Measurements from ENCODE around the gene GRAMD2A. TPM values are rescaled to one million over a fixed set of nuclear protein-coding genes. Genes with fewer than 3 reads are reported as not detected.
A peak's percentile ranks its signal among the peaks of the same experiment; 100 is the strongest.

GRAMD2A gene
- total RNA-seq, 1 donor from 2014 or later = 0.21 TPM

DNA sequence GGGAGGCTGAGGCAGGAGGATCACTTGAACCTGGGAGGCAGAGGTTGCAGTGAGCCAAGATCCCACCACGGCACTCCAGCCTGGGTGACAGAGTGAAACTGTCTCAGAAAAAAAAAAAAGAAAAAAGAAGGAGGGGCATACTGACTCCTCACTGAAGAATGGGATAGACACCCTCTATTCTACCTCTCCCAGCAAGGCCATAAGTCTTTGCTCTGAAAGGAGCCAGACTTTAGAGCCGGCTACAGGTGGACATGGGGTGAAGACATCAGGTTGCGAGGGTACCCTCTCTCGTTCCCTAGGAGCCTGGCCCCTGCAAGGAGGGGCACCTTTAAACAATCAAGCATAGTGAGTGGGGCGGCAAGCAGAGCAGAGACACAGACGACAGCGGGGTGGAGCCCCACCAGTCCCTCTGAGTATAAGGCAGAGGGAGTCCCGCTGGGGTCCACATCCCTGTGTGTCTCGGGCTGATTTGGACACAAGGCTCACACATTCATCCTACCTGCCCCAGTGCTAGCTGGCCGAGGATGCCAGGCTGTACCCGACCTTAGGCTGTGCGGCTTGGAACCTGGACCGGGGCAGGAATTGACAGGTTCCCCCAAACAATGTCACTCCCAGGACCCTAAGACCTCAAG lies 1.1 kb downstream of the GRAMD2A start:
- Mint-ChIP-seq H3K4me1 (ENCODE audit: low read depth) (peaks cover 25% of the 10 kb centered on the region), H3K27ac (no peak overlapping the region), H3K36me3 (ENCODE audit: low read depth) (peaks cover 31% of the 10 kb centered on the region), H3K9me3 (no peaks in the 10 kb centered on the region), H3K4me3 (peak overlapping the region; percentile 4), H3K27me3 (ENCODE audit: insufficient read depth) (peaks cover 19% of the 10 kb centered on the region)
- DNase-seq (ENCODE audit: low spot score) = no peak
- intact Hi-C loops (cut with micrococcal nuclease) = no loop called here

DNA sequence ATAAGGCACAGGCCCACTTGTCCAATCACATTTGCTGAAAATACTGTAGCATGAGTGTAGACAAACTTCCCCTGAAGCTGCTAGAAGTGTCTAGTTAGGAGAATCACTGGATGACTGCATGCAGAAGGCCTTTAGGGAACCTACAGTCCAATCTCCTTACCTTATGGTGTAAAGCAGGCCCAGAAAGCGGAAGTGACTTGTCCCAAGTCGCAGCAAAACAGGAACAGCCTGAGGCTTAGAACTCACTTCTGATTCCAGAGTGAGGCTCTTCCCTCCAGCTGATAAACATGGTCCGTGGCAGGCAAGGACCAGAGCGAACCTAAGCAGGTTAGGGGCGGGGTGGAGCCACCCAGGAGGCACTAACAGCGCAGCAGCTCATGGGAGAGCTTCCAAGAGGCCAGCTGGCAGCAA lies 2.5 kb downstream of the GRAMD2A start:
- intact Hi-C loops (cut with micrococcal nuclease) = no loop called here
- Mint-ChIP-seq H3K9me3 (no peaks in the 10 kb centered on the region), H3K27me3 (ENCODE audit: insufficient read depth) (peaks cover 26% of the 10 kb centered on the region), H3K36me3 (ENCODE audit: low read depth) (peaks cover 23% of the 10 kb centered on the region), H3K27ac (no peak overlapping the region), H3K4me3 (no peak overlapping the region), H3K4me1 (ENCODE audit: low read depth) (peaks cover 15% of the 10 kb centered on the region)
- no peak for DNase-seq (ENCODE audit: low spot score)

DNA sequence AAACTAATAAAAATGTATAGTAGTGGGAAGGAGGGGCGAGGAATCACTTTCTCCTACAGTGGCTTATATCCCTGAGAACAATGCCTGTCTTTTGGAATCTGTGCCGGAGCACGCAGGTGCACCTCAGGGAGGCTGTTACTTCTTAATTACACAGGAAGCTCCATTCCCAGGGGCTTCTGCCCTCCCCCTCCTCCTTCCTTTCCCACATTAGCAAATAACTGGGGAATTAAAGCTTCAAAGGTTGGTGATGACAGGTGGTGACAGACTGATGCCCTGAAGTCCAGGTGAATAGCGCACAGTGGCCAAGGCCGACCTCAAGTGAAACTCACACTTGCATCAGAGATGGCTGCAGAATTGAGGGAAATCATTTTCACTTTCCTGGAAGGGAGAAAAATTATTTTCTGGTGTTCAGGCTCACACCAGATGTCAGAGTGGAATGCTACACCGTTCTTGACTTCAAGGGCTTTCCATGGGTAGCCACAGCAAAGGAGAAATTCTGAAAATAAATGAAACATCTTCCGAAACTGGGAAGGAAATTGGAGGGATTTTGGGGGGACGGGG lies 3.7 kb downstream of the GRAMD2A start:
- H3K27ac Mint-ChIP-seq = no peak overlapping the region
- H3K4me3 Mint-ChIP-seq = no peak overlapping the region
- peaks cover 30% of the 10 kb centered on the region for H3K27me3 Mint-ChIP-seq (ENCODE audit: insufficient read depth)
- no peak for DNase-seq (ENCODE audit: low spot score)
- H3K4me1 Mint-ChIP-seq (ENCODE audit: low read depth) = peaks cover 3% of the 10 kb centered on the region
- no peaks in the 10 kb centered on the region for H3K9me3 Mint-ChIP-seq
- peaks cover 11% of the 10 kb centered on the region for H3K36me3 Mint-ChIP-seq (ENCODE audit: low read depth)
- intact Hi-C loops (cut with micrococcal nuclease) = no loop called here

DNA sequence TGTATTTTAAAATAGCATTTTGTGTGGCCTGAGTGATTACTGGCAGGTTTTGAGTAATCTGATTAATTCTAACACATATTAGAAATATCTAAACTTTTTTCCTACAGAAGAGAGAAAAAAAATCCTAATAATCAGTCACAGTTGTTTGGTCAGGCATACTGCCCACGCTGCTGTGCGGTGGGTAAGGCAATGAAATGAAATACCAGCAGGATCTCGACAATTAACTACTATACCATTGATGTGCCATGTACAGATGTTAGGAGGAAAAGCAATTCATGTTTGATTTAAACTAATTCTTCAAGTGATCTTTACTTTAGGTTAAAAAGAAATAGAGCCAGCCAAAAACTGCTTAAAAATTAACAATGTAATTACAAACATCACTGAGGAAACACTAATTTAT lies 5.2 kb downstream of the GRAMD2A start:
- H3K27me3 Mint-ChIP-seq (ENCODE audit: insufficient read depth) = peaks cover 37% of the 10 kb centered on the region
- intact Hi-C loops (cut with micrococcal nuclease) = no loop called here
- H3K27ac Mint-ChIP-seq = no peak overlapping the region
- no peaks in the 10 kb centered on the region for H3K9me3 Mint-ChIP-seq
- no peak for DNase-seq (ENCODE audit: low spot score)
- no peaks in the 10 kb centered on the region for H3K36me3 Mint-ChIP-seq (ENCODE audit: low read depth)
- no peak overlapping the region for H3K4me3 Mint-ChIP-seq
- no peaks in the 10 kb centered on the region for H3K4me1 Mint-ChIP-seq (ENCODE audit: low read depth)

DNA sequence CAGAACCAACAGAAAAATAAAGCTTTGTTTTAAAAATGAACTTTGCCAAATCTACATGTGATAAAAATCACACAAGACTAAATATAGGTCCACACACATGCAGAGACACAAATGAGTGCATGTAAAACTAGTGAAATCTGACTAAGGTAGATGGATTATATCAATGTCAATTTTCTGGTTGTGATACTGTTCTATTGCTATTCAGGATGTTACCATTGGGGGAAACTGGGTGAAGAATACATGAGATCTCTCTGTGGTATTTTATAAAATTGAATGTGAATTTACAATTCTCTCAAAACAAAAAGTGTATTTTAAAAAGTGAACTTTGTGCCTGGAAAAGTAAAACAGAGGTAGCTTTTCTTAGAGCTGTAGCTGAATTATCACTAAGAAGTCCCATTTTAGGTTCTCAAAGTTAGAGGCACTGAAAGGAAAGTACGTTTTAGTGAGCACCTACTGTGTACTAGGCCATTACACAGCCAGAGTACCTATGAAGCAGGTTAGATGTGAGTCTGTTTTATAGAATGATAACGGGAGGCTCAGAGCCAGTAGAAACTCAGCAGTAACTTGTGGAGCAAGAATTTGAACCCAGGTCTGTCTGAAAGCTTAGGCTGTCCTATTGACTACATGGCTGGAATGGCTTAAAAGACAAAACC lies 8.2 kb downstream of the GRAMD2A start:
- H3K36me3 Mint-ChIP-seq (ENCODE audit: low read depth) = no peaks in the 10 kb centered on the region
- H3K4me1 Mint-ChIP-seq (ENCODE audit: low read depth) = no peaks in the 10 kb centered on the region

DNA sequence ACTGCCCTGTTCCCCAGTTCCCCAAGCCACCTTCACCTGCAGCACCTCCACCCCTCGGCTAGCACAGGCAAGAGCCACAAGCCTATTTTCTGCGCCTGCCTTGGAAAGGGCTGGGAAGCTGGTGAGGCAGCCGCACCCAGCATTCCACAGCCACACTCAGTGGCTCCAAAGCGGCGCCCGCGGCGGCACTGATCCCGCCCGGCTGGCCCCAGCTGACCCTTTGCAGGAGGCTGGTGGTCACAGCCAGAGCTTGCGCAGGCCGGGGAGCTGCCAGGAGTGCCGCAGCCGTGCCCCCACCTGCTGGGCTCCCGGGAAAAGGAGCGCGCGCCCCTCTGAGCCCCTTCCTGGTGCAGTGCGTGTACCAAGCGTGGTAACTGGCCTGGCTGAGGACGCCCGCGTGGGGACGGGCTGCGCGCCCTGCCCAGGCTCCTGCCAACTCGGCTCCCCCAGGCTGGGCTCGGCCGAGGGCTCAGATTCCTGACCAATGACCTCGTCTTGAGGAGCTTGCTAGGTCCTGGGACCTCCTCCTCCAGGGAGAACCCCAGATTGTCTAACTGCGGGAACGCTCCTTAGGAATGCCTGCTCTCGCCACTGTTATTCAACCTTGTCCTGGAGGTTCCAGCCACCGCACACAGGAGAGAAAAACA lies 13.3 kb downstream of the GRAMD2A start:
- no peaks in the 10 kb centered on the region for H3K9me3 Mint-ChIP-seq
- no peak for DNase-seq (ENCODE audit: low spot score)
- H3K27me3 Mint-ChIP-seq (ENCODE audit: insufficient read depth) = peaks cover 48% of the 10 kb centered on the region
- H3K36me3 Mint-ChIP-seq (ENCODE audit: low read depth) = no peaks in the 10 kb centered on the region
- H3K4me3 Mint-ChIP-seq = no peak overlapping the region
- intact Hi-C loops (cut with micrococcal nuclease) = no loop called here
- no peaks in the 10 kb centered on the region for H3K4me1 Mint-ChIP-seq (ENCODE audit: low read depth)
- H3K27ac Mint-ChIP-seq = no peak overlapping the region

More for the DNA sequence above, 8.2 kb downstream of the GRAMD2A start:
- Mint-ChIP-seq H3K27me3 (ENCODE audit: insufficient read depth) (peaks cover 55% of the 10 kb centered on the region), H3K4me3 (no peak overlapping the region), H3K27ac (no peak overlapping the region), H3K9me3 (no peaks in the 10 kb centered on the region)
- DNase-seq (ENCODE audit: low spot score) = no peak
- intact Hi-C loops (cut with micrococcal nuclease) = no loop called here

DNA sequence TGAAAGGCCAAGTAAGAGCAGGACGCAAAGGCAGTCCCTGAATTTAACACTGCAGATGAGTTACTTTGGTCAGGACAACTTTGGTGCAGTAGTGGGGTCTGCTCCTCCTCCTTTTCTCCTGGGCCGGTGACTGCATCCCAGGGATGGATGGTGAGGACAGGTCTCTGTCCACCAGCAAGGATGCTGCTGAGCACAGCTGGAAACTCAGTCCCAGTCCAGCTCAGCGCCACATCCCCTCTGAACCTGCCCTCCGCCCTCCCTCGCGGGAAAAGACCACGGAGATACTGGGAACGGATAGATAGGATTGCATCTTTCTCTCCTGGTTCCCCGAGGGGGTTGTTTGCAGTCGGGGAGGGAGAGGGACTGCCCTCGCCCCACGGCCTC lies 13.8 kb downstream of the GRAMD2A start:
- H3K27ac Mint-ChIP-seq = no peak overlapping the region
- no peak for DNase-seq (ENCODE audit: low spot score)
- peaks cover 48% of the 10 kb centered on the region for H3K27me3 Mint-ChIP-seq (ENCODE audit: insufficient read depth)
- no peaks in the 10 kb centered on the region for H3K36me3 Mint-ChIP-seq (ENCODE audit: low read depth)
- intact Hi-C loops (cut with micrococcal nuclease) = no loop called here
- H3K4me3 Mint-ChIP-seq = no peak overlapping the region
- H3K9me3 Mint-ChIP-seq = no peaks in the 10 kb centered on the region
- no peaks in the 10 kb centered on the region for H3K4me1 Mint-ChIP-seq (ENCODE audit: low read depth)

DNA sequence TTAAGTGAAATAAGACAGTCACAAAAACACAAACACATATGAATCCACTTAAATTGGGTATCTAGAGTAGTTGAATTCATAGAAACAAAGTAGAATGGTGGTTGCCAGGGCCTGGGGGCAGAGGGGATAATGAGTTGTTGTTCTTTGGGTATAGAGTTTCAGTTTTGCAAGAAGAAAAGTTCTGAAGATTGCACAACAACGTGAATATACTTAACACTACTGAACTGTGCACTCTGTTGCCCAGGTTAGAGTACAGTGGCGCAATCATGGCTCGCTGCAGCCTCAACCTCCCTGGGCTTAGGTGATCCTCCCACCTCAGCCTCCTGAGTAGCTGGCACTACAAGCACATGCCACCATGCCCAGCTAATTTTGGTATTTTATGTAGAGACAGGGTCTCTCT lies 14.9 kb downstream of the GRAMD2A start:
- DNase-seq (ENCODE audit: low spot score) = no peak
- intact Hi-C loops (cut with micrococcal nuclease) = no loop called here
- H3K4me1 Mint-ChIP-seq (ENCODE audit: low read depth) = no peaks in the 10 kb centered on the region
- no peaks in the 10 kb centered on the region for H3K9me3 Mint-ChIP-seq
- peaks cover 42% of the 10 kb centered on the region for H3K27me3 Mint-ChIP-seq (ENCODE audit: insufficient read depth)
- no peaks in the 10 kb centered on the region for H3K36me3 Mint-ChIP-seq (ENCODE audit: low read depth)
- H3K4me3 Mint-ChIP-seq = no peak overlapping the region
- H3K27ac Mint-ChIP-seq = no peak overlapping the region

DNA sequence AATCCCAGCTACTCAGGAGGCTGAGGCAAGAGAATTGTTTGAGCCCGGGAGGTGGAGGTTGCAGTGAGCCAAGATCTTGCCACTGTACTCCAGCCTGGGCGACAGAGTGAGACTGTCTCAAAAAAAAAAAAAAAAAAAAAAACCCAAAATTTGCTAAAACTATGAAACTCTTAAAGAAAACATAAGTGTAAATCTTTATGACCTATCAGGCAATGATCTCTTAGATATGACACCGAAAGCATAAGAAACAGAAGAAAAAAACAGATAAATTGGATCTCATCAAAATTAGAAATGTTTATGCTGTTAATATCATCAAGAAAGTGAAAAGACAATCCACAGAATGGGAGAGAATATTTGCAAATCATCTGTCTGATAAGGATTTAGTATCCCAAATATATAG lies 15.3 kb downstream of the GRAMD2A start:
- Mint-ChIP-seq H3K36me3 (ENCODE audit: low read depth) (no peaks in the 10 kb centered on the region), H3K27me3 (ENCODE audit: insufficient read depth) (peaks cover 38% of the 10 kb centered on the region), H3K9me3 (no peaks in the 10 kb centered on the region), H3K4me1 (ENCODE audit: low read depth) (no peaks in the 10 kb centered on the region), H3K4me3 (no peak overlapping the region), H3K27ac (no peak overlapping the region)
- intact Hi-C loops (cut with micrococcal nuclease) = no loop called here
- no peak for DNase-seq (ENCODE audit: low spot score)

DNA sequence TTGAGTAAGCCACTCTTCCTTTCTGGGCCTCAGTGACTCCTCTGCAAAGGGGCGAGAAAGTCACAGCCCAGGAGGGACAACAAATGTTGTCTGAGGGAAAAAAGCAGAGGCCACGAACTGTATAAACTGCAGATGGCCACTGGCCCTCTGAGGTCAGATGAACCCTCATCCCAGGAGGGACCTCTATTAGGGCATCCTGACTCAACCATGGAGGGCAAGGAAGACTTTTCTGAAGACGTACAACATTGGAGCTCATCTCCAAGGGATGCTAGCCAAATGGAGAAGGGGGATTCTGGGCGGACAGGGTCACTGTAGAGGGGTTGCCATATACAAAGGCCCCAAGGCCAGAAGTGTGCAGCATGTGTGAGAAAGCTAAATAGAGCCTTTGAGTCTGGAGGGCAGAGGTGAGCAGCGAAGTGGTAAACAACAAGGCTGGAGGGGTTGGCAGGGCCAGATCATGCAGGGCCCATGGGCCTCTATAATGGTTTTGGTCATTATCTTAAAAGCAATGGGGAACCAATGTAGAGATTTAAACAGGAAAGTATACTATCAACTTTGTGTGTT lies 16.7 kb downstream of the GRAMD2A start:
- no peak overlapping the region for H3K27ac Mint-ChIP-seq
- H3K36me3 Mint-ChIP-seq (ENCODE audit: low read depth) = no peaks in the 10 kb centered on the region
- H3K4me3 Mint-ChIP-seq = no peak overlapping the region
- peaks cover 33% of the 10 kb centered on the region for H3K27me3 Mint-ChIP-seq (ENCODE audit: insufficient read depth)
- intact Hi-C loops (cut with micrococcal nuclease) = no loop called here
- no peaks in the 10 kb centered on the region for H3K4me1 Mint-ChIP-seq (ENCODE audit: low read depth)
- no peak for DNase-seq (ENCODE audit: low spot score)
- no peaks in the 10 kb centered on the region for H3K9me3 Mint-ChIP-seq

DNA sequence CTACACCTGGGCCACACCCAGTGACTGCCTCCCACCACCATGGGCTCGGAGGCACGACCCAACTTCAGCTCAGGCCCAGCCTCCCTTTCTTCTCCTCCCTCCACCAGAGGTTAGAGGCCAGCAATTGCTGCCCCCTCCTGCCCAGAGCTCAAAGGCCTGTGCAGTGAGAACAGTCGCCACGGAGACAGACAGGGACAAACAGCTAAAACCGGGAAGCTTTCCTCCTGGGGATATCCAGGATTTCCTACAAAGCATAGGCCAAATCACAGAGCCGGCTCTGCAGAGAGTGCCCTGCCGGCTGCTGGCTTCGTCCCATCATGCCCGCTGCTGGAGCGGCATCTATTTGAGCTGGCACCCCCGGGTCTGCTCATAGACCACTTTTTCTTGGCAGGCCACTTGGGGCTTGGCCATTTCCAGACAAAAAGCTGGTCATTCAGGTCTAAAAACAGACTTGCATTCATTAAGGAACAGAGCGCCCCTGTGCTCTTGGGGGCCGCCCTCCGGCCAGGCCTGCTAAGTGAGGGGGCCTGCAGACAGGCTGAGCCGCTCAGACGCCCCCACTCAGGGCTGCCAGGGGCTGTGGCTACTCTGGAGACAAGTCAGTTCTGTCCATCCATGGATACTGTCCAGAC lies 17.5 kb downstream of the GRAMD2A start:
- no peaks in the 10 kb centered on the region for H3K9me3 Mint-ChIP-seq
- no peak overlapping the region for H3K4me3 Mint-ChIP-seq
- H3K4me1 Mint-ChIP-seq (ENCODE audit: low read depth) = no peaks in the 10 kb centered on the region
- H3K27me3 Mint-ChIP-seq (ENCODE audit: insufficient read depth) = peaks cover 32% of the 10 kb centered on the region
- DNase-seq (ENCODE audit: low spot score) = no peak
- H3K36me3 Mint-ChIP-seq (ENCODE audit: low read depth) = no peaks in the 10 kb centered on the region
- intact Hi-C loops (cut with micrococcal nuclease) = no loop called here
- no peak overlapping the region for H3K27ac Mint-ChIP-seq

DNA sequence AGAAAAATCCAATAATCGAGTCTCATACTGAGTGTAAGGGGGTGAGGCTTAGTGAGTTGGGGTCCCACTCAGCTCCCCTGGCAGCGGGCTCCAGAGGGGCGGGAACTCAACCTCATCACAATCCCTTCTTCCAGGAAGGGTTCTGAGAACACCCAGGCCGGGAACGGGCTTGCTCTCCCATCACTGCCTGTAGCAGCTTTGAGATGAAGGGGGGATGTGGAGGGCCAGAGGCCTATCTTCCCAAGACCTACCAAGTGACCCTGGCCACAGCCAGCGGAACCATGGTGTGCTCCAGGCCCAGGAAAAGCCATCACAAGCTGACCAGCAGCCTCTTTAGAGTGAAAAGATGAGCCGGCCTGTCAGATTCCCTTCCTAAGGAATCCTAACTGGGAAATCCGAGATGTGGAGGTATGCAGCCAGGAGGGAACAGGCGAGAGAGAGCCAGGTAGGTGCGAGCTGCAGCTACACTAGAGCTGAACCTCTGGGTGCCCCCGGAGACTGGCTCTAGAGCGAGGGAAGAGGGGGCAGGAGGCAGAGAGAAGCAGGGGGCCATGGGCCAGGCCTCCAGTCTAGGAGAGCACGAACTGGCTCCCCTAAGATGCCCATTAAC lies 18.5 kb downstream of the GRAMD2A start:
- no peak for DNase-seq (ENCODE audit: low spot score)
- H3K27me3 Mint-ChIP-seq (ENCODE audit: insufficient read depth) = peaks cover 34% of the 10 kb centered on the region
- no peak overlapping the region for H3K27ac Mint-ChIP-seq
- H3K4me1 Mint-ChIP-seq (ENCODE audit: low read depth) = no peaks in the 10 kb centered on the region
- H3K9me3 Mint-ChIP-seq = no peaks in the 10 kb centered on the region
- intact Hi-C loops (cut with micrococcal nuclease) = no loop called here
- no peaks in the 10 kb centered on the region for H3K36me3 Mint-ChIP-seq (ENCODE audit: low read depth)
- no peak overlapping the region for H3K4me3 Mint-ChIP-seq

All from activated T-helper 1 cell treated with anti-CD3 and anti-CD28 coated beads, Interleukin-12 subunit alpha, Interleukin-12 subunit beta, Interleukin-2, Interleukin-4 antibody, amounts not matched to agents 30 ng/mL and 10 ng/mL and 1 ng/mL, durations not matched to agents 14 hours and 24 hours and 36 hours (primary cell).